K562 (cell line): Measurements from ENCODE around the gene TIGD4. TPM values are rescaled to one million over a fixed set of nuclear protein-coding genes. Genes with fewer than 3 reads are reported as not detected.

ENCODE experiments used
- BRCA1 ChIP-seq, 2 experiments: fragments of 450-650 bp in 1 of 2; sonication (generic) in 1 of 2; formaldehyde crosslinking in 1 of 2; IDR thresholded peaks; 2 replicates each; pipeline versions ENCODE4 v1.5.0 to v1.6.1; 2017 to 2020; ENCODE audit warnings: mild to moderate bottlenecking in 1 of 2, missing genetic modification reagents in 1 of 2
- MAZ ChIP-seq, 2 experiments: fragments of 450-650 bp in 1 of 2; sonication (generic) in 1 of 2; formaldehyde crosslinking; IDR thresholded peaks in 1 of 2; conservative IDR thresholded peaks in 1 of 2; 2 replicates each; pipeline versions ENCODE4 v1.4.0 to v1.5.0; 2020; ENCODE audit warnings: mild to moderate bottlenecking in 1 of 2, missing genetic modification reagents in 1 of 2
- REST ChIP-seq, 2 experiments: fragments of 450-650 bp; formaldehyde crosslinking in 1 of 2; IDR thresholded peaks; 2 replicates each; pipeline versions ENCODE4 v1.4.0 to v1.6.1; 2014 to 2020; ENCODE audit warnings: mild to moderate bottlenecking in 2 of 2, borderline replicate concordance in 1 of 2, low read depth in 1 of 2
- RFX1 ChIP-seq: fragments of 450-650 bp; IDR thresholded peaks from 2 replicates; pipeline ENCODE4 v1.6.1; 2016; ENCODE audit warnings: mild to moderate bottlenecking, moderate library complexity
- RREB1 ChIP-seq: fragments of 250-450 bp; sonication (Bioruptor Pico); IDR thresholded peaks from 2 replicates; pipeline ENCODE4 v1.4.0; 2020
- SIN3A ChIP-seq, 2 experiments: fragments of 150-350 bp in 1 of 2; IDR thresholded peaks; 2 replicates each; pipeline ENCODE4 v1.6.1; 2011 to 2016; ENCODE audit warnings: borderline replicate concordance in 2 of 2, low read depth in 2 of 2, low read length in 2 of 2, mild to moderate bottlenecking in 2 of 2, moderate library complexity in 2 of 2; ENCODE audit not compliant: control insufficient read depth in 1 of 2
- STAT5A ChIP-seq: IDR thresholded peaks from 2 replicates; pipeline ENCODE4 v1.6.1; 2012; ENCODE audit warnings: low read length, inconsistent platforms, borderline replicate concordance
- ZNF280B ChIP-seq: fragments of 250-450 bp; sonication (Bioruptor Pico); IDR thresholded peaks from 2 replicates; pipeline ENCODE4 v1.5.1; 2021; ENCODE audit warnings: mild to moderate bottlenecking
- polyA plus RNA-seq, 8 experiments: library from polyadenylated mRNA; depleted of rRNA in 4 of 8; stranded (reverse) in 5 of 8; unstranded in 3 of 8; fragments of >200 nt; fragmentation: Nextera tagmentation in 2 of 8; fragmentation: Illumina TruSeq in 1 of 8; extraction: Ambion mirVana in 2 of 8; extraction: Trizol in 1 of 8; gene quantifications; 2 replicates each; pipeline versions ENCODE4 v1.2.1 to v1.2.3, GENCODE V29; 2011 to 2014; ENCODE audit warnings: inconsistent platforms in 1 of 8, missing spikeins in 1 of 8
- total RNA-seq, 7 experiments: library from RNA; depleted of rRNA in 6 of 7; stranded (reverse); fragments of >200 nt in 6 of 7; fragmentation: Illumina TruSeq in 2 of 7; extraction: Trizol in 2 of 7; gene quantifications; 2 replicates each; pipeline versions ENCODE4 v1.2.1 to v1.2.3, GENCODE V29; 2011 to 2021; ENCODE audit warnings: low replicate concordance in 1 of 7

The TIGD4 gene
- total and polyA plus RNA-seq, 9 of the 15 experiments (the other 6 are each of a cell fraction or from before 2014, with no cell fraction given) = 0.07 to 0.28 (median 0.18) TPM

GRCh38 chr4:152779513-152780266, at the start of gene TIGD4, which contains the start of gene ARFIP1 (continued):
- peak; percentile 92 for TF ChIP-seq RREB1 (CRISPR knock-in tag)
- peak in 1 of 2 experiments; percentile 39; a peak in 3 of 4 replicates for TF ChIP-seq MAZ (CRISPR knock-in tag; conservative IDR thresholded peaks at IDR 0.05 in 1 of 2, IDR thresholded peaks at IDR 0.05 in 1 of 2)
- peak; percentile 70 to 77; a peak in 2 of 4 replicates for TF ChIP-seq SIN3A (IDR thresholded peaks at IDR 0.05; ENCODE audit: borderline replicate concordance in 2 of 2, control insufficient read depth in 1 of 2, low read depth in 2 of 2, low read length in 2 of 2)
- no peak for TF ChIP-seq ZNF280B (CRISPR knock-in tag)
- no peak for TF ChIP-seq STAT5A
- TF ChIP-seq RFX1 = peak; percentile 97
- peak; percentile 96 for TF ChIP-seq REST (IDR thresholded peaks at IDR 0.05; ENCODE audit: borderline replicate concordance)
- no peak for TF ChIP-seq REST (CRISPR knock-in tag; IDR thresholded peaks at IDR 0.05; ENCODE audit: low read depth)
- no peak for TF ChIP-seq BRCA1 (IDR thresholded peaks at IDR 0.05)
- no peak for TF ChIP-seq BRCA1 (CRISPR knock-in tag; IDR thresholded peaks at IDR 0.05)
